ENCODE results near the gene GNB1L.

Gene GNB1L

GRCh38 chr22:19760951-19761724 is 93.5 kb downstream of the GNB1L start:
- DNase-seq (ENCODE audit: low read depth): no peak

GRCh38 chr22:19760058-19760950 is 94.4 kb downstream of the GNB1L start, which contains the start of gene TBX1:
Gene TBX1, plus strand, starts transcription at chr22:19760778. Its CDS starts 66 bp downstream, at chr22:19760844.
- no peak for DNase-seq (ENCODE audit: low read depth)

GRCh38 chr22:19759427-19760057 is 95.1 kb downstream of the GNB1L start:
- no peak for DNase-seq (ENCODE audit: low read depth)

- DNase-seq (ENCODE audit: low read depth): no peak
Observed at GRCh38 chr22:19758896-19759426, 95.7 kb downstream of the GNB1L start.

GRCh38 chr22:19757985-19758895 is 96.4 kb downstream of the GNB1L start:
- no peak for DNase-seq (ENCODE audit: low read depth)

- DNase-seq (ENCODE audit: low read depth): no peak
Observed at GRCh38 chr22:19757140-19757984, 97.3 kb downstream of the GNB1L start.

GRCh38 chr22:19756288-19757128 is 98.2 kb downstream of the GNB1L start:
- peak; percentile 70 for DNase-seq (ENCODE audit: low read depth)

- no peak for DNase-seq (ENCODE audit: low read depth)
Observed at GRCh38 chr22:19755722-19756287, 98.9 kb downstream of the GNB1L start.

GRCh38 chr22:19755145-19755710 is 99.4 kb downstream of the GNB1L start:
- no peak for DNase-seq (ENCODE audit: low read depth)

GRCh38 chr22:19754701-19755144 is 100.0 kb downstream of the GNB1L start:
- DNase-seq (ENCODE audit: low read depth): no peak

- DNase-seq (ENCODE audit: low read depth): no peak
Observed at GRCh38 chr22:19753996-19754700, 100.5 kb downstream of the GNB1L start.

GRCh38 chr22:19753090-19753842 is 101.4 kb downstream of the GNB1L start:
- no peak for DNase-seq (ENCODE audit: low read depth)

GRCh38 chr22:19751497-19752245 is 103.0 kb downstream of the GNB1L start:
- no peak for DNase-seq (ENCODE audit: low read depth)

- DNase-seq (ENCODE audit: low read depth): no peak
Observed at GRCh38 chr22:19750507-19751490, 103.9 kb downstream of the GNB1L start.

GRCh38 chr22:19749876-19750275 is 104.8 kb downstream of the GNB1L start:
- no peak for DNase-seq (ENCODE audit: low read depth)
